Measurements from ENCODE around the gene CTNND2.

The CTNND2 gene

GRCh38 chr5:11596185-11596584, 308.1 kb downstream of the CTNND2 start:
- Histone ChIP-seq H3K4me2 (ENCODE audit: insufficient read depth, low read length) (no peak overlapping the region), H3K9ac (ENCODE audit: low read depth, low read length) (no peak overlapping the region), H3K4me3 (ENCODE audit: low read depth in 1 of 2, low read length in 2 of 2) (no peak overlapping the region), H2AFZ (ENCODE audit: low read depth, low read length) (no peak overlapping the region), H3K36me3 (ENCODE audit: insufficient read depth, low read length) (no peaks in the 10 kb centered on the region), H3K27me3 (ENCODE audit: insufficient read depth, low read length, poor library complexity) (no peaks in the 10 kb centered on the region), H3K79me2 (ENCODE audit: insufficient read depth, low read length) (no peaks in the 10 kb centered on the region), H3K27ac (ENCODE audit: low read length) (no peak overlapping the region), H3K9me3 (ENCODE audit: insufficient read depth, low read length, severe bottlenecking) (no peaks in the 10 kb centered on the region), H3K4me1 (ENCODE audit: insufficient read depth, low read length) (no peaks in the 10 kb centered on the region), H4K20me1 (ENCODE audit: insufficient read depth, low read length) (no peaks in the 10 kb centered on the region)
- DNase-seq (no peak), ATAC-seq (ENCODE audit: insufficient read depth, low read depth) (no peak)
- no peak for TF ChIP-seq EZH2 (IDR thresholded peaks at IDR 0.05; ENCODE audit: borderline replicate concordance, low read depth, low read length, severe bottlenecking)
- TF ChIP-seq, protein P1, sequence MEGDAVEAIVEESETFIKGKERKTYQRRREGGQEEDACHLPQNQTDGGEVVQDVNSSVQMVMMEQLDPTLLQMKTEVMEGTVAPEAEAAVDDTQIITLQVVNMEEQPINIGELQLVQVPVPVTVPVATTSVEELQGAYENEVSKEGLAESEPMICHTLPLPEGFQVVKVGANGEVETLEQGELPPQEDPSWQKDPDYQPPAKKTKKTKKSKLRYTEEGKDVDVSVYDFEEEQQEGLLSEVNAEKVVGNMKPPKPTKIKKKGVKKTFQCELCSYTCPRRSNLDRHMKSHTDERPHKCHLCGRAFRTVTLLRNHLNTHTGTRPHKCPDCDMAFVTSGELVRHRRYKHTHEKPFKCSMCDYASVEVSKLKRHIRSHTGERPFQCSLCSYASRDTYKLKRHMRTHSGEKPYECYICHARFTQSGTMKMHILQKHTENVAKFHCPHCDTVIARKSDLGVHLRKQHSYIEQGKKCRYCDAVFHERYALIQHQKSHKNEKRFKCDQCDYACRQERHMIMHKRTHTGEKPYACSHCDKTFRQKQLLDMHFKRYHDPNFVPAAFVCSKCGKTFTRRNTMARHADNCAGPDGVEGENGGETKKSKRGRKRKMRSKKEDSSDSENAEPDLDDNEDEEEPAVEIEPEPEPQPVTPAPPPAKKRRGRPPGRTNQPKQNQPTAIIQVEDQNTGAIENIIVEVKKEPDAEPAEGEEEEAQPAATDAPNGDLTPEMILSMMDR (IDR thresholded peaks at IDR 0.05; ENCODE audit: borderline replicate concordance, extremely low read depth, low read length, poor library complexity, severe bottlenecking): no peak

DNA sequence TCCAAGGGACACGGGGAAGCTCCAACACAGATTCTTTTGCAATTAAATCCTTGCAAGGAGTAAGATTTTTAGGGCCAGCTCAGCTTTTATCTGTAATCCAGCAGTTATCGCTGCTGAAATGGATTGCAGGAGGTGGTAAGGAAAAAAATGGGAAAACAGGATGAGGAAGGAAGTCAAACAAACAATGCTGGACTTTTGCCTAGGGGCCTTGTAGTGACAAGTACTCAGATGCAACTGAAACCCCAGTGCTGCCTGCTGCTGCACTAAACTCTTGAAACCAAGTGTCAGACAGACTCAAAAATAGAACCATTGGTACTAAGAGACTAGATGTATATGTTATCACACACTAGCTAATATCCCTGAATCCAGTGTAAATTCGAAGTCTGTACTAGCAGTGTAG, 309.2 kb downstream of the CTNND2 start:
- no peak overlapping the region for H3K4me2 ChIP-seq (ENCODE audit: insufficient read depth, low read length)
- no peak for DNase-seq

DNA sequence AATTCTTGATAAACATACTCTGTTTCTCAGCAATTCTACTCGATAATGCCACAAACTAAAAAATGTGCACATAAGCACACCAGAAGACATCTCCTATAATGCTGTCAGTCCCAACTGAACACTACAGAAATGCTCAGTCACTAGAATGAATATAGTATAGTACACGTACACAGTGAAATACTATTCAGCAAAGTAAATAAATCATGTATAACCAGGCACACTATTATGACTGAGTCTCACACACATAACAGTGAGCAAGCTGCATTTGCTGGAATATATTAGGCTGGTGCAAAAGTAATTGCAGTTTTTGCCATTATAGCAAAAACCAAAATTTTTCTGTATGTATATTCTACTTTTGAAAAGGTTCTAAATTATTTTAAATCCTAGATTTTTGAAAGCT, 310.2 kb downstream of the CTNND2 start:
- Histone ChIP-seq H3K4me3 (ENCODE audit: low read depth in 1 of 2, low read length in 2 of 2) (no peak overlapping the region), H3K4me2 (ENCODE audit: insufficient read depth, low read length) (no peak overlapping the region), H3K27ac (ENCODE audit: low read length) (no peak overlapping the region), H3K4me1 (ENCODE audit: insufficient read depth, low read length) (no peaks in the 10 kb centered on the region), H4K20me1 (ENCODE audit: insufficient read depth, low read length) (no peaks in the 10 kb centered on the region), H2AFZ (ENCODE audit: low read depth, low read length) (no peak overlapping the region), H3K9ac (ENCODE audit: low read depth, low read length) (no peak overlapping the region), H3K36me3 (ENCODE audit: insufficient read depth, low read length) (no peaks in the 10 kb centered on the region), H3K79me2 (ENCODE audit: insufficient read depth, low read length) (no peaks in the 10 kb centered on the region), H3K27me3 (ENCODE audit: insufficient read depth, low read length, poor library complexity) (no peaks in the 10 kb centered on the region), H3K9me3 (ENCODE audit: insufficient read depth, low read length, severe bottlenecking) (no peaks in the 10 kb centered on the region)
- ATAC-seq (ENCODE audit: insufficient read depth, low read depth) (no peak), DNase-seq (no peak)
- no peak for TF ChIP-seq EZH2 (IDR thresholded peaks at IDR 0.05; ENCODE audit: borderline replicate concordance, low read depth, low read length, severe bottlenecking)
- TF ChIP-seq, protein P1 (IDR thresholded peaks at IDR 0.05; ENCODE audit: borderline replicate concordance, extremely low read depth, low read length, poor library complexity, severe bottlenecking): no peak

More for the DNA sequence above, 309.2 kb downstream of the CTNND2 start:
- H3K9me3 ChIP-seq (ENCODE audit: insufficient read depth, low read length, severe bottlenecking): no peaks in the 10 kb centered on the region
- H3K36me3 ChIP-seq (ENCODE audit: insufficient read depth, low read length): no peaks in the 10 kb centered on the region
- TF ChIP-seq, protein P1 (IDR thresholded peaks at IDR 0.05; ENCODE audit: borderline replicate concordance, extremely low read depth, low read length, poor library complexity, severe bottlenecking): no peak
- TF ChIP-seq EZH2 (IDR thresholded peaks at IDR 0.05; ENCODE audit: borderline replicate concordance, low read depth, low read length, severe bottlenecking): no peak
- H3K27ac ChIP-seq (ENCODE audit: low read length): no peak overlapping the region
- H4K20me1 ChIP-seq (ENCODE audit: insufficient read depth, low read length): no peaks in the 10 kb centered on the region
- H3K4me3 ChIP-seq (ENCODE audit: low read depth in 1 of 2, low read length in 2 of 2): no peak overlapping the region
- no peak for ATAC-seq (ENCODE audit: insufficient read depth, low read depth)
- H3K79me2 ChIP-seq (ENCODE audit: insufficient read depth, low read length): no peaks in the 10 kb centered on the region
- H3K27me3 ChIP-seq (ENCODE audit: insufficient read depth, low read length, poor library complexity): no peaks in the 10 kb centered on the region
- no peak overlapping the region for H3K9ac ChIP-seq (ENCODE audit: low read depth, low read length)
- H2AFZ ChIP-seq (ENCODE audit: low read depth, low read length): no peak overlapping the region
- no peaks in the 10 kb centered on the region for H3K4me1 ChIP-seq (ENCODE audit: insufficient read depth, low read length)

DNA sequence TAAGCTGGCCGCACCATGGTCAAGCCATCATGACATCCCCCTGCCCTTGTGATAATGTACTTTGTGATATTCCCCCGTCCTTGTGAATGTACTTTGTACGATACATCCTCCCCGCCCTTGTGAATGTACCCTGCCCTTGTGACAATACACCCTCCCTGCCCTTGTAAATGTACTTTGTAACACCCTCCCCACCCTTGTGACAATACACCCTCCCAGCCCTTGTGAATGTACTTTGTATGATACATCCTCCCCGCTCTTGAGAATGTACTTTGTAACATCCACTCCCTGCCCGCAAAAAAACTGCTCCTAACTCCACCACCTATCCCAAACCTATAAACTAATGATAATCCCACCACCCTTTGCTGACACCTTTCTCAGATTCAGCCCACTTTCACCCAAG, 313.8 kb downstream of the CTNND2 start:
- no peak for DNase-seq

More for the DNA sequence above, 313.8 kb downstream of the CTNND2 start:
- Histone ChIP-seq H3K79me2 (ENCODE audit: insufficient read depth, low read length) (no peaks in the 10 kb centered on the region), H2AFZ (ENCODE audit: low read depth, low read length) (no peak overlapping the region), H3K36me3 (ENCODE audit: insufficient read depth, low read length) (no peaks in the 10 kb centered on the region), H3K27me3 (ENCODE audit: insufficient read depth, low read length, poor library complexity) (no peaks in the 10 kb centered on the region), H3K9ac (ENCODE audit: low read depth, low read length) (no peak overlapping the region), H3K27ac (ENCODE audit: low read length) (no peak overlapping the region), H3K4me2 (ENCODE audit: insufficient read depth, low read length) (no peak overlapping the region), H3K4me3 (ENCODE audit: low read depth in 1 of 2, low read length in 2 of 2) (no peak overlapping the region), H3K9me3 (ENCODE audit: insufficient read depth, low read length, severe bottlenecking) (no peaks in the 10 kb centered on the region), H3K4me1 (ENCODE audit: insufficient read depth, low read length) (no peaks in the 10 kb centered on the region), H4K20me1 (ENCODE audit: insufficient read depth, low read length) (no peaks in the 10 kb centered on the region)
- ATAC-seq (ENCODE audit: insufficient read depth, low read depth): no peak
- TF ChIP-seq, protein P1 (IDR thresholded peaks at IDR 0.05; ENCODE audit: borderline replicate concordance, extremely low read depth, low read length, poor library complexity, severe bottlenecking): no peak
- no peak for TF ChIP-seq EZH2 (IDR thresholded peaks at IDR 0.05; ENCODE audit: borderline replicate concordance, low read depth, low read length, severe bottlenecking)

Data from DND-41 (cell line).